Stimulated activated naive B cell treated with anti-CD40 and anti-IgM and Interleukin-4, amounts not matched to agents 10 μg/mL and 1 μg/mL and 100 μg/mL, for 72 hours (primary cell): ENCODE data around the gene EEA1.
"Not testable (repeated sequence)": the region's sequence is repeated elsewhere in the genome, so short reads cannot be mapped to it uniquely, and the experiment has no call there.

Experiments
- ATAC-seq, 2 donors: fragments of 150-1000 bp; cut with Tn5 transposase; replicated peaks; 2 replicates each; pipeline ENCODE4 v1.10.0; 2021; ENCODE audit warnings: moderate library complexity in 1 of 2
- DNase-seq: peaks from one replicate; pipeline ENCODE4 v3.0.0; 2021
- H3K27ac Mint-ChIP-seq: one replicate; pipeline ENCODE4 v1.8.0; 2022; ENCODE audit warnings: mild to moderate bottlenecking, mixed read lengths
- H3K27me3 Mint-ChIP-seq, 2 donors: one replicate each; pipeline ENCODE4 v1.8.0; 2022; ENCODE audit warnings: mixed read lengths in 2 of 2
- H3K36me3 Mint-ChIP-seq, 2 donors: one replicate each; pipeline ENCODE4 v1.8.0; 2022; ENCODE audit warnings: mixed read lengths in 2 of 2, mild to moderate bottlenecking in 1 of 2
- H3K4me1 Mint-ChIP-seq, 2 donors: one replicate each; pipeline ENCODE4 v1.8.0; 2022; ENCODE audit warnings: mixed read lengths in 2 of 2, mild to moderate bottlenecking in 1 of 2
- H3K4me3 Mint-ChIP-seq, 2 donors: one replicate each; pipeline ENCODE4 v1.8.0; 2022; ENCODE audit warnings: mild to moderate bottlenecking in 2 of 2, mixed read lengths in 2 of 2, moderate library complexity in 1 of 2
- H3K9me3 Mint-ChIP-seq, 2 donors: one replicate each; pipeline ENCODE4 v1.8.0; 2022; ENCODE audit warnings: mixed read lengths in 2 of 2, mild to moderate bottlenecking in 1 of 2

EEA1 gene

GRCh38 chr12:92757597-92758121 lies 171.4 kb downstream of the EEA1 start:
- no peaks in the 10 kb centered on the region for H3K9me3 Mint-ChIP-seq
- no peak for ATAC-seq

GRCh38 chr12:92756898-92757596 lies 172.0 kb downstream of the EEA1 start:
- Mint-ChIP-seq H3K27me3 (no peaks in the 10 kb centered on the region), H3K36me3 (no peaks in the 10 kb centered on the region), H3K9me3 (no peaks in the 10 kb centered on the region), H3K4me1 (peaks cover 4 to 6% of the 10 kb centered on the region in 2 donors), H3K27ac (no peak overlapping the region), H3K4me3 (no peak overlapping the region)
- DNase-seq: no peak
- ATAC-seq: no peak

More at GRCh38 chr12:92757597-92758121, 171.4 kb downstream of the EEA1 start:
- DNase-seq: no peak
- Mint-ChIP-seq H3K27ac (peak overlapping the region; percentile 59), H3K4me3 (no peak overlapping the region), H3K4me1 (peaks cover 6 to 8% of the 10 kb centered on the region in 2 donors), H3K27me3 (no peaks in the 10 kb centered on the region), H3K36me3 (no peaks in the 10 kb centered on the region)

- no peak for DNase-seq
- Mint-ChIP-seq H3K27ac (no peak overlapping the region), H3K9me3 (no peaks in the 10 kb centered on the region), H3K4me1 (no peaks in the 10 kb centered on the region), H3K4me3 (no peak overlapping the region), H3K27me3 (no peaks in the 10 kb centered on the region), H3K36me3 (no peaks in the 10 kb centered on the region)
- ATAC-seq: no peak
Measured at GRCh38 chr12:92753976-92754885, 174.9 kb downstream of the EEA1 start.

- not testable (repeated sequence) for H3K9me3 Mint-ChIP-seq, H3K4me3 Mint-ChIP-seq
Measured at GRCh38 chr12:92749691-92750090, 179.4 kb downstream of the EEA1 start.

GRCh38 chr12:92747151-92747550 lies 181.9 kb downstream of the EEA1 start:
- peaks cover 0 to 3% of the 10 kb centered on the region in 2 donors for H3K9me3 Mint-ChIP-seq
- no peaks in the 10 kb centered on the region for H3K4me1 Mint-ChIP-seq
- DNase-seq (no peak), ATAC-seq (no peak)
- no peak overlapping the region for H3K4me3 Mint-ChIP-seq
- H3K27ac Mint-ChIP-seq: no peak overlapping the region
- H3K27me3 Mint-ChIP-seq: no peaks in the 10 kb centered on the region
- H3K36me3 Mint-ChIP-seq: no peaks in the 10 kb centered on the region

More at GRCh38 chr12:92749691-92750090, 179.4 kb downstream of the EEA1 start:
- H3K36me3 Mint-ChIP-seq, H3K4me1 Mint-ChIP-seq, DNase-seq, H3K27me3 Mint-ChIP-seq, ATAC-seq, H3K27ac Mint-ChIP-seq: not testable (repeated sequence)

GRCh38 chr12:92745856-92746550 lies 183.1 kb downstream of the EEA1 start:
- Mint-ChIP-seq H3K27me3 (no peaks in the 10 kb centered on the region), H3K27ac (no peak overlapping the region), H3K4me1 (no peaks in the 10 kb centered on the region), H3K4me3 (no peak overlapping the region), H3K36me3 (no peaks in the 10 kb centered on the region), H3K9me3 (peaks cover 0 to 3% of the 10 kb centered on the region in 2 donors)
- no peak for ATAC-seq
- DNase-seq: no peak

GRCh38 chr12:92743026-92743425 lies 186.1 kb downstream of the EEA1 start:
- no peaks in the 10 kb centered on the region for H3K36me3 Mint-ChIP-seq
- DNase-seq: no peak
- H3K9me3 Mint-ChIP-seq: peaks cover 0 to 3% of the 10 kb centered on the region in 2 donors
- no peak overlapping the region for H3K4me3 Mint-ChIP-seq
- no peaks in the 10 kb centered on the region for H3K4me1 Mint-ChIP-seq
- no peak for ATAC-seq
- H3K27ac Mint-ChIP-seq: no peak overlapping the region
- no peaks in the 10 kb centered on the region for H3K27me3 Mint-ChIP-seq

- Mint-ChIP-seq H3K9me3 (no peaks in the 10 kb centered on the region), H3K36me3 (no peaks in the 10 kb centered on the region), H3K27me3 (no peaks in the 10 kb centered on the region), H3K4me1 (peaks cover 0 to 2% of the 10 kb centered on the region in 2 donors), H3K27ac (no peak overlapping the region), H3K4me3 (no peak overlapping the region)
- ATAC-seq (no peak), DNase-seq (no peak)
Measured at GRCh38 chr12:92740411-92740810, 188.7 kb downstream of the EEA1 start.

- Mint-ChIP-seq H3K9me3 (no peaks in the 10 kb centered on the region), H3K27ac (no peak overlapping the region), H3K27me3 (no peaks in the 10 kb centered on the region), H3K4me3 (no peak overlapping the region), H3K36me3 (peaks cover 0 to 2% of the 10 kb centered on the region in 2 donors), H3K4me1 (peaks cover 0 to 2% of the 10 kb centered on the region in 2 donors)
- ATAC-seq (no peak), DNase-seq (no peak)
Measured at GRCh38 chr12:92739113-92739512, 190.0 kb downstream of the EEA1 start.

- H3K4me3 Mint-ChIP-seq: no peak overlapping the region
- no peaks in the 10 kb centered on the region for H3K9me3 Mint-ChIP-seq
- DNase-seq (no peak), ATAC-seq (no peak)
- no peaks in the 10 kb centered on the region for H3K27me3 Mint-ChIP-seq
- H3K27ac Mint-ChIP-seq: no peak overlapping the region
- H3K36me3 Mint-ChIP-seq: peaks cover 0 to 2% of the 10 kb centered on the region in 2 donors
- peaks cover 0 to 2% of the 10 kb centered on the region in 2 donors for H3K4me1 Mint-ChIP-seq
Measured at GRCh38 chr12:92737855-92738850, 190.9 kb downstream of the EEA1 start.

GRCh38 chr12:92736605-92737004 lies 192.5 kb downstream of the EEA1 start:
- no peak for DNase-seq
- peaks cover 0 to 2% of the 10 kb centered on the region in 2 donors for H3K36me3 Mint-ChIP-seq
- H3K9me3 Mint-ChIP-seq: no peaks in the 10 kb centered on the region
- H3K4me1 Mint-ChIP-seq: peaks cover 0 to 2% of the 10 kb centered on the region in 2 donors
- no peak for ATAC-seq
- no peak overlapping the region for H3K4me3 Mint-ChIP-seq
- no peak overlapping the region for H3K27ac Mint-ChIP-seq
- H3K27me3 Mint-ChIP-seq: no peaks in the 10 kb centered on the region

GRCh38 chr12:92735131-92735721 lies 193.9 kb downstream of the EEA1 start:
- Mint-ChIP-seq H3K27ac (no peak overlapping the region), H3K4me1 (peaks cover 0 to 2% of the 10 kb centered on the region in 2 donors), H3K36me3 (peaks cover 0 to 2% of the 10 kb centered on the region in 2 donors), H3K27me3 (no peaks in the 10 kb centered on the region), H3K4me3 (no peak overlapping the region), H3K9me3 (no peaks in the 10 kb centered on the region)
- ATAC-seq: no peak
- DNase-seq: no peak

GRCh38 chr12:92733661-92734060 lies 195.4 kb downstream of the EEA1 start:
- DNase-seq (no peak), ATAC-seq (no peak)
- Mint-ChIP-seq H3K4me3 (no peak overlapping the region), H3K4me1 (peaks cover 0 to 2% of the 10 kb centered on the region in 2 donors), H3K9me3 (no peaks in the 10 kb centered on the region), H3K27ac (no peak overlapping the region), H3K27me3 (no peaks in the 10 kb centered on the region), H3K36me3 (peaks cover 0 to 2% of the 10 kb centered on the region in 2 donors)
